ENCODE results near the gene ZNF25.

GRCh38 chr10:38025283-38025682 lies 48.8 kb upstream of the ZNF25 start:
- TF ChIP-seq CREB5 (CRISPR knock-in tag; IDR thresholded peaks at IDR 0.05) (no peak), NKRF (IDR thresholded peaks at IDR 0.05; ENCODE audit: borderline replicate concordance) (no peak), ARHGAP35 (IDR thresholded peaks at IDR 0.05; ENCODE audit: partially characterized antibody) (no peak), ESRRA (IDR thresholded peaks at IDR 0.05; ENCODE audit: borderline replicate concordance, low read depth) (no peak), THAP7 (CRISPR knock-in tag; IDR thresholded peaks at IDR 0.05) (no peak), ZBTB7A (IDR thresholded peaks at IDR 0.05; ENCODE audit: borderline replicate concordance, control insufficient read depth, low read depth, low read length) (no peak), E4F1 (CRISPR knock-in tag; IDR thresholded peaks at IDR 0.05; ENCODE audit: borderline replicate concordance) (no peak), CTCF (IDR thresholded peaks at IDR 0.05 in 2 of 3, conservative IDR thresholded peaks at IDR 0.05 in 1 of 3; ENCODE audit: insufficient read depth in 2 of 3, low read depth in 1 of 3, low read length in 3 of 3) (no peak)

All from K562 (cell line).